Stomach smooth muscle (tissue), 2 donors: ENCODE data around the gene SMIM21.

Experiments used
- H3K27ac ChIP-seq: one replicate; pipeline ENCODE4 v1.7.0; 2013; ENCODE audit warnings: mild to moderate bottlenecking, low read length, inconsistent platforms
- H3K27me3 ChIP-seq, 2 donors: one replicate each; pipeline ENCODE4 v1.7.0; 2013; ENCODE audit warnings: low read length in 2 of 2; ENCODE audit not compliant: insufficient read depth in 2 of 2, control insufficient read depth in 1 of 2
- H3K36me3 ChIP-seq, 2 donors: one replicate each; pipeline ENCODE4 v1.7.0; 2013; ENCODE audit warnings: low read length in 2 of 2; ENCODE audit not compliant: control insufficient read depth in 2 of 2, insufficient read depth in 2 of 2
- H3K4me1 ChIP-seq: one replicate; pipeline ENCODE4 v1.7.0; 2013; ENCODE audit warnings: low read length; ENCODE audit not compliant: control insufficient read depth, insufficient read depth
- H3K4me3 ChIP-seq, 2 donors: one replicate each; pipeline ENCODE4 v1.7.0; 2013; ENCODE audit warnings: low read length in 2 of 2
- H3K9ac ChIP-seq, 2 donors: one replicate each; pipeline ENCODE4 v1.7.0; 2013; ENCODE audit warnings: low read length in 2 of 2, mild to moderate bottlenecking in 1 of 2
- H3K9me3 ChIP-seq, 2 donors: one replicate each; pipeline ENCODE4 v1.7.0; 2013; ENCODE audit warnings: low read length in 2 of 2; ENCODE audit not compliant: control insufficient read depth in 2 of 2
- donor health status: healthy.
- donor health status: Pancreatic carcinoma.

Gene SMIM21

GRCh38 chr18:75405351-75405750, 22.2 kb downstream of the SMIM21 start:
- Histone ChIP-seq H3K9me3 (no peaks in the 10 kb centered on the region), H3K27ac (no peak overlapping the region), H3K27me3 (peaks cover 0 to 2% of the 10 kb centered on the region in 2 donors), H3K9ac (no peak overlapping the region), H3K36me3 (no peaks in the 10 kb centered on the region), H3K4me3 (no peak overlapping the region), H3K4me1 (no peaks in the 10 kb centered on the region)

- H3K9ac ChIP-seq, result no peak overlapping the region
- no peak overlapping the region for H3K4me3 ChIP-seq
- no peak overlapping the region for H3K27ac ChIP-seq
- peaks cover 2 to 10% of the 10 kb centered on the region in 2 donors for H3K27me3 ChIP-seq
- no peaks in the 10 kb centered on the region for H3K4me1 ChIP-seq
- no peaks in the 10 kb centered on the region for H3K36me3 ChIP-seq
- no peaks in the 10 kb centered on the region for H3K9me3 ChIP-seq
These were observed 27.1 kb downstream of the SMIM21 start for GRCh38 chr18:75400366-75400765.

- Histone ChIP-seq H3K4me1 (peaks cover 9% of the 10 kb centered on the region), H3K27ac (no peak overlapping the region), H3K9ac (no peak overlapping the region), H3K27me3 (peaks cover 0 to 8% of the 10 kb centered on the region in 2 donors), H3K4me3 (no peak overlapping the region), H3K9me3 (no peaks in the 10 kb centered on the region), H3K36me3 (no peaks in the 10 kb centered on the region)
These were observed 32.4 kb downstream of the SMIM21 start for GRCh38 chr18:75395137-75395536.

- H3K9me3 ChIP-seq, result no peaks in the 10 kb centered on the region
- no peaks in the 10 kb centered on the region for H3K36me3 ChIP-seq
- H3K27ac ChIP-seq, result no peak overlapping the region
- no peak overlapping the region for H3K4me3 ChIP-seq
- H3K9ac ChIP-seq, result no peak overlapping the region
- no peaks in the 10 kb centered on the region for H3K27me3 ChIP-seq
- peaks cover 9% of the 10 kb centered on the region for H3K4me1 ChIP-seq
These were observed 33.8 kb downstream of the SMIM21 start for GRCh38 chr18:75393721-75394120.

GRCh38 chr18:75392226-75392578, 35.3 kb downstream of the SMIM21 start:
- Histone ChIP-seq H3K9me3 (no peaks in the 10 kb centered on the region), H3K9ac (no peak overlapping the region), H3K36me3 (no peaks in the 10 kb centered on the region), H3K4me3 (no peak overlapping the region), H3K27ac (no peak overlapping the region), H3K27me3 (no peaks in the 10 kb centered on the region), H3K4me1 (peaks cover 9% of the 10 kb centered on the region)

GRCh38 chr18:75391279-75392225, 36.0 kb downstream of the SMIM21 start:
- Histone ChIP-seq H3K9ac (no peak overlapping the region), H3K9me3 (no peaks in the 10 kb centered on the region), H3K4me1 (peaks cover 9% of the 10 kb centered on the region), H3K4me3 (no peak overlapping the region), H3K27ac (no peak overlapping the region), H3K27me3 (peaks cover 0 to 2% of the 10 kb centered on the region in 2 donors), H3K36me3 (no peaks in the 10 kb centered on the region)

GRCh38 chr18:75390854-75391253, 36.6 kb downstream of the SMIM21 start:
- no peaks in the 10 kb centered on the region for H3K9me3 ChIP-seq
- no peak overlapping the region for H3K9ac ChIP-seq
- peaks cover 0 to 2% of the 10 kb centered on the region in 2 donors for H3K27me3 ChIP-seq
- H3K27ac ChIP-seq, result no peak overlapping the region
- H3K4me3 ChIP-seq, result no peak overlapping the region
- peaks cover 9% of the 10 kb centered on the region for H3K4me1 ChIP-seq
- H3K36me3 ChIP-seq, result no peaks in the 10 kb centered on the region

GRCh38 chr18:75384144-75384543, 43.4 kb downstream of the SMIM21 start:
- Histone ChIP-seq H3K36me3 (no peaks in the 10 kb centered on the region), H3K9me3 (no peaks in the 10 kb centered on the region), H3K27me3 (peaks cover 0 to 2% of the 10 kb centered on the region in 2 donors), H3K4me3 (no peak overlapping the region), H3K9ac (no peak overlapping the region), H3K27ac (no peak overlapping the region), H3K4me1 (no peaks in the 10 kb centered on the region)

GRCh38 chr18:75378376-75379315, 48.9 kb downstream of the SMIM21 start:
- no peak overlapping the region for H3K4me3 ChIP-seq
- H3K27me3 ChIP-seq, result no peaks in the 10 kb centered on the region
- no peaks in the 10 kb centered on the region for H3K36me3 ChIP-seq
- H3K4me1 ChIP-seq, result no peaks in the 10 kb centered on the region
- no peak overlapping the region for H3K27ac ChIP-seq
- no peak overlapping the region for H3K9ac ChIP-seq
- H3K9me3 ChIP-seq, result no peaks in the 10 kb centered on the region

GRCh38 chr18:75377926-75378325, 49.6 kb downstream of the SMIM21 start:
- H3K9me3 ChIP-seq, result peaks cover 0 to 1% of the 10 kb centered on the region in 2 donors
- H3K36me3 ChIP-seq, result no peaks in the 10 kb centered on the region

More at GRCh38 chr18:75377926-75378325, 49.6 kb downstream of the SMIM21 start:
- Histone ChIP-seq H3K27ac (no peak overlapping the region), H3K9ac (no peak overlapping the region), H3K4me1 (no peaks in the 10 kb centered on the region), H3K4me3 (no peak overlapping the region), H3K27me3 (no peaks in the 10 kb centered on the region)
